ENCODE data around the gene DAGLB. TPM values are rescaled to one million over a fixed set of nuclear protein-coding genes. Genes with fewer than 3 reads are reported as not detected.

DAGLB gene
- total RNA-seq, 2 donors from 2014 or later: 22.7 to 24.5 TPM

DNA sequence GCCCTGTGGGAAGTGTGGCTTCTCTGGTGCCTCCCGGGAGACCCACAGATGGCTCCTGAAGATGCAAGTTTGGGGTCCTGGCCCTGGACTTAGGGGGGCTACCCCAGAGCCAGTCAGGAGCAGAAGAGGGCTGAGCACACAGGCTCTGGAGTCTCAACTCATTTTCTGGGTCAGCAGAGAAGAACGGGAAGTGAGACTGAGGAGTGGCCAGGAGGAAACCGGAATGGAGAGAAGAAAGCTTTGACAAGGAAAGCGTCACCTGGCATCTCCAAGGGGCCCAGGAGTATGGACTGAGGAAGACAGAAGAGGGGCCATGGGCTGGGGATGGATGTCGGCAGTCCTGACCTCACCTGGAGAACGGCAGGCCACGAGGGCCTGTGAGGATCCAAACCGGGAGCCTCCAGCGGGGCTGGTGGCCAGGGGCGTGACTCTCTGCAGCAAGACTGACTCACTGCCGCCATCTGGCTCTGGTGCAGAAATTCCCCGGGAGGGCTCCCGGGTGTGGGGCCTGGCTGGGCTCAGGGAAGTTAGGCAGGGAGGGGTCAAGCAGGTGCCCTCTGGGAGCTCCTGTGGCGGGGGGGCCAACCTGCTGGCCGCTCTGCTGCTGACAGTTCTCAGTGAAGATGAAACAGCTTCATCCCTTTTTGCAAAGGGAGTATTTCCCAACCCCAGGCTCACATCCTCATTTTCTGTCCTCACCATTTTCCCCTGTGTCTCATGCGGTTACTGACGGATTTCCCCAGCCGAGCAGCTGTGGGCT is 23.6 kb downstream of the DAGLB start:
- TF ChIP-seq, protein P1, sequence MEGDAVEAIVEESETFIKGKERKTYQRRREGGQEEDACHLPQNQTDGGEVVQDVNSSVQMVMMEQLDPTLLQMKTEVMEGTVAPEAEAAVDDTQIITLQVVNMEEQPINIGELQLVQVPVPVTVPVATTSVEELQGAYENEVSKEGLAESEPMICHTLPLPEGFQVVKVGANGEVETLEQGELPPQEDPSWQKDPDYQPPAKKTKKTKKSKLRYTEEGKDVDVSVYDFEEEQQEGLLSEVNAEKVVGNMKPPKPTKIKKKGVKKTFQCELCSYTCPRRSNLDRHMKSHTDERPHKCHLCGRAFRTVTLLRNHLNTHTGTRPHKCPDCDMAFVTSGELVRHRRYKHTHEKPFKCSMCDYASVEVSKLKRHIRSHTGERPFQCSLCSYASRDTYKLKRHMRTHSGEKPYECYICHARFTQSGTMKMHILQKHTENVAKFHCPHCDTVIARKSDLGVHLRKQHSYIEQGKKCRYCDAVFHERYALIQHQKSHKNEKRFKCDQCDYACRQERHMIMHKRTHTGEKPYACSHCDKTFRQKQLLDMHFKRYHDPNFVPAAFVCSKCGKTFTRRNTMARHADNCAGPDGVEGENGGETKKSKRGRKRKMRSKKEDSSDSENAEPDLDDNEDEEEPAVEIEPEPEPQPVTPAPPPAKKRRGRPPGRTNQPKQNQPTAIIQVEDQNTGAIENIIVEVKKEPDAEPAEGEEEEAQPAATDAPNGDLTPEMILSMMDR (conservative IDR thresholded peaks at IDR 0.05): no peak
- Histone ChIP-seq H3K36me3 (ENCODE audit: control insufficient read depth, insufficient read depth, low read length) (peaks cover 64% of the 10 kb centered on the region), H3K9me3 (ENCODE audit: control insufficient read depth, low read length) (peaks cover 17% of the 10 kb centered on the region), H3K27ac (ENCODE audit: low read depth, low read length) (no peak overlapping the region), H3K27me3 (ENCODE audit: control insufficient read depth, insufficient read depth, low read length, poor library complexity, severe bottlenecking) (no peaks in the 10 kb centered on the region), H3K9ac (ENCODE audit: extremely low read depth, low read length, poor library complexity, severe bottlenecking) (no peak overlapping the region), H3K4me3 (ENCODE audit: low read length) (no peak overlapping the region), H3K4me1 (ENCODE audit: control insufficient read depth, insufficient read depth, low read length) (no peaks in the 10 kb centered on the region)
- WGBS, 2 experiments (ENCODE audit: insufficient coverage in 1 of 2, insufficient read length in 1 of 2): 92 to 93% methylated on average over 5 to 18 of the region's 18 CpGs
- Mint-ChIP-seq H3K4me1 (no peaks in the 10 kb centered on the region), H3K4me3 (no peak overlapping the region), H3K36me3 (ENCODE audit: low read depth) (peaks cover 79% of the 10 kb centered on the region), H3K9me3 (peaks cover 17% of the 10 kb centered on the region), H3K27ac (no peak overlapping the region), H3K27me3 (ENCODE audit: insufficient read depth) (no peaks in the 10 kb centered on the region)
- DNase-seq: no peak

DNA sequence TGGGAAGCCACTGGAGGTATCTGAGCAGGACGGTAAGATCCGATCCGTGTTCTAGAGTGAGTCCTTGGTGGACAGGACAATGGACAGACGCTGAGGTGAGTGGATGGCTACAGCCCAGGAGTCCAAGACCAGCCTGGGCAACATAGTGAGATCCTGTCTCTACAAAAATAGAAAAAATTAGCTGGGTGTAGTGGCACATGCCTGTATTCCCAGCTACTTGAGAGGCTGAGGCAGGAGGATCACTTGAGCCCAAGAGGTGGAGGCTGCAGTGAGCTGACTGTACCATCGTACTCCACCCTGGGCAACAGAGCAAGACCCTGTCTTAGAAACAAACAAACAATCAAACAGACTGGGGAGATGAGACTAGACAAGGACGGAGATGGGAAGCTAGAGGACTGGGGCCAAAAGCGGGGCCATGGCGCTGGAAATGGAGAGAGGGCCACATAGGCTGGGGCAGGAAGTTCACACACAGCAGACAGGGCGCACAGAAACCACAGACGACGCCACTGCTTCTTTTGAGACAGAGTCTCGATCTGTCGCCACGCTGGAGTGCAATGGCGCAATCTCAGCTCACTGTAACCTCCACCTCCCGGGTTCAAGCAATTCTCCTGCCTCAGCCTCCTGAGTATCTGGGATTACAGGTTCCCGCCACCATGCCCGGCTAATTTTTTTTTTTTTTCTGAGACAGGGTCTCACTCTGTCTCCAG is 24.7 kb downstream of the DAGLB start:
- TF ChIP-seq, protein P1 (conservative IDR thresholded peaks at IDR 0.05): no peak
- H3K4me1 ChIP-seq (ENCODE audit: control insufficient read depth, insufficient read depth, low read length): no peaks in the 10 kb centered on the region
- H3K9me3 Mint-ChIP-seq: peaks cover 17% of the 10 kb centered on the region
- H3K36me3 Mint-ChIP-seq (ENCODE audit: low read depth): peaks cover 76% of the 10 kb centered on the region
- no peak for DNase-seq
- H3K4me3 Mint-ChIP-seq: no peak overlapping the region
- no peaks in the 10 kb centered on the region for H3K4me1 Mint-ChIP-seq
- H3K4me3 ChIP-seq (ENCODE audit: low read length): no peak overlapping the region
- no peak overlapping the region for H3K27ac Mint-ChIP-seq
- no peak overlapping the region for H3K27ac ChIP-seq (ENCODE audit: low read depth, low read length)
- peaks cover 59% of the 10 kb centered on the region for H3K36me3 ChIP-seq (ENCODE audit: control insufficient read depth, insufficient read depth, low read length)
- no peaks in the 10 kb centered on the region for H3K27me3 Mint-ChIP-seq (ENCODE audit: insufficient read depth)
- no peak overlapping the region for H3K9ac ChIP-seq (ENCODE audit: extremely low read depth, low read length, poor library complexity, severe bottlenecking)
- WGBS, 2 experiments (ENCODE audit: insufficient coverage in 1 of 2, insufficient read length in 1 of 2): 95 to 100% methylated on average over 16 to 18 of the region's 18 CpGs
- H3K9me3 ChIP-seq (ENCODE audit: control insufficient read depth, low read length): peaks cover 17% of the 10 kb centered on the region
- H3K27me3 ChIP-seq (ENCODE audit: control insufficient read depth, insufficient read depth, low read length, poor library complexity, severe bottlenecking): no peaks in the 10 kb centered on the region

DNA sequence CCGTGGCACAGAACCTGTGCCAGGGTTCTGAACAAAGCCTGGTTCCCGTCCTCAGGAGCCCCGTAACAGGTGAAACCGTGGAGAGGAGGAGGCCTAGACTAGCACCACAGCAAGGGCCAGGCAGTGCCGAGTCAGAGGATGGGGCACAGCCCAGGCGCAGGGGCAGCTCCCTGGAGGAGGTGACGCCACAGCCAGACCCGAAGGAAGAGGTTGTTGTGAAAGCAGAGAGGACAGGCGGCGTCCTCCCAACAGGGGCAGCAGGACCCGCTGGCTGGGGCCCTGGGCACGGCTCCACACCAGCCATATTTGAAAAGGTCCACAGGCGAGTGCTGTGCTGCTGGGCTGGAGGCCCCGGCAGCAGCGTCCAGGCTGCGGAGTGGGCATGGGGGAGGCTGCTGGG is 25.7 kb downstream of the DAGLB start:
- Histone ChIP-seq H3K27me3 (ENCODE audit: control insufficient read depth, insufficient read depth, low read length, poor library complexity, severe bottlenecking) (no peaks in the 10 kb centered on the region), H3K4me1 (ENCODE audit: control insufficient read depth, insufficient read depth, low read length) (no peaks in the 10 kb centered on the region), H3K4me3 (ENCODE audit: low read length) (no peak overlapping the region), H3K36me3 (ENCODE audit: control insufficient read depth, insufficient read depth, low read length) (peaks cover 58% of the 10 kb centered on the region), H3K9me3 (ENCODE audit: control insufficient read depth, low read length) (peaks cover 17% of the 10 kb centered on the region), H3K27ac (ENCODE audit: low read depth, low read length) (no peak overlapping the region), H3K9ac (ENCODE audit: extremely low read depth, low read length, poor library complexity, severe bottlenecking) (no peak overlapping the region)
- DNase-seq: no peak
- no peak overlapping the region for H3K27ac Mint-ChIP-seq
- H3K9me3 Mint-ChIP-seq: peaks cover 17% of the 10 kb centered on the region
- WGBS, 2 experiments (ENCODE audit: insufficient coverage in 1 of 2, insufficient read length in 1 of 2): 85 to 92% methylated on average over 13 to 16 of the region's 16 CpGs
- H3K4me3 Mint-ChIP-seq: no peak overlapping the region
- TF ChIP-seq, protein P1 (conservative IDR thresholded peaks at IDR 0.05): no peak
- H3K27me3 Mint-ChIP-seq (ENCODE audit: insufficient read depth): no peaks in the 10 kb centered on the region
- peaks cover 76% of the 10 kb centered on the region for H3K36me3 Mint-ChIP-seq (ENCODE audit: low read depth)
- H3K4me1 Mint-ChIP-seq: no peaks in the 10 kb centered on the region
